Islet of Langerhans (tissue), 1 donor: ENCODE data around the gene TJP2.

ENCODE experiments used
- FAIRE-seq: peaks from one replicate; lab custom pipeline; 2011; peaks lifted over from hg19 to GRCh38; lab: Jason Lieb, UNC

TJP2 gene

DNA sequence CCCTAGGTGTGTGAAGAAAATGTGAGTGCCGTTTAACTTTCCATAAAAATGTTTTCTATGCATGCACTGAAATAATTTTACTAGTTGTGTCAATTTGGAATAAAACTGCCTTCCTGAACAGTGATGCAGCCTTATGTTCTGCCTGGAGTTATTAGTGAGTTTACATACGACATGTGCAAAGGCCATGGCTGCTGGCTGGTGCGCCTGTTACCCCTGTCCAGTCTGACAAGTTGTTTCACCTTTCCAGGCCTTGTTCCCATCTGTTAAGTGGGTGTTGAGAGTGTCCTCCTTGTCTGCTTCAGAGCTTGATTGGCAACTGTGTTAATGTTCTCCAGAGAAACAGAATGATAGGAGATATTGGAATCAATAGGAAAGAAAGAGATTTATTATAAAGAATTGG, 60.6 kb downstream of the TJP2 start:
- no peak for FAIRE-seq

- no peak for FAIRE-seq
Measured at GRCh38 chr9:69236188-69236587, 62.1 kb downstream of the TJP2 start.

- FAIRE-seq, result no peak
Measured at GRCh38 chr9:69237702-69238295, 63.7 kb downstream of the TJP2 start.

DNA sequence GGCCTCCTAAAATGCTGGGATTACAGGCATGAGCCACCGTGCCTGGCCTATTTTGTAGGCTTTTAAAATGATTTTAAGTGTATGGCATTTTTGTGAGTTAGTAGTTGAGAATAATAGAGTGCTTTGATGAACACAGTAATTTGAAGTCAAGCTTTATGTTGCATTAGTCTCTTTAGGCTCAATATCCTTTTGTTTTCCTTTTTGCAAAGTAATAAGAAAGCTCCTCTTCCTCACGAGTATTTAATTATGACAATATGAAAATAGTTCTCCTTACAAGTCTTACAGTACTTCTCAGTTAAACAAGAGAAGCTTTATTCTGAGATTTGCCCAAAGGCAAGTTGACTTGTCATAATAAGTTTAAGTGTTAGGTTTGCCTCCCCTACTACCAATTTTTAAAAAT, 69.0 kb downstream of the TJP2 start:
- no peak for FAIRE-seq

DNA sequence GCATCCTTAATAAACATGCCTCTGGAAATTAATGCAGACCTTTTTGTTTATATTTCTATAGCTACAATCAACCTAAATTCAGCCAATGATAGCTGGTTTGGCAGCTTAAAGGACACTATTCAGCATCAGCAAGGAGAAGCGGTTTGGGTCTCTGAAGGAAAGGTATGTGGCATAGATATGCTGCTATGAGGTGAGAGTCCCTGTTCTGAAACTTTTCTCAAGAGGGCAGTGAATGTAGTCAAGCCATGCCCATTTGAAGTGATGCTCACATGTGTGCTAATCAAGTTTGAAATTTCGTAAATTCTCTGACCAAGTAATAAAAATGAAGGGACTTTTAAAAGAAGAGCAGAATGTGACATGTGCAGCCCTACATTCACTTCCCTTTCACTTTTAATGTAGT, 72.6 kb downstream of the TJP2 start:
- no peak for FAIRE-seq

GRCh38 chr9:69248005-69248404, 73.9 kb downstream of the TJP2 start:
- no peak for FAIRE-seq

- FAIRE-seq, result no peak
Measured at GRCh38 chr9:69249337-69249736, 75.3 kb downstream of the TJP2 start.

GRCh38 chr9:69250681-69251080, 76.6 kb downstream of the TJP2 start:
- no peak for FAIRE-seq

DNA sequence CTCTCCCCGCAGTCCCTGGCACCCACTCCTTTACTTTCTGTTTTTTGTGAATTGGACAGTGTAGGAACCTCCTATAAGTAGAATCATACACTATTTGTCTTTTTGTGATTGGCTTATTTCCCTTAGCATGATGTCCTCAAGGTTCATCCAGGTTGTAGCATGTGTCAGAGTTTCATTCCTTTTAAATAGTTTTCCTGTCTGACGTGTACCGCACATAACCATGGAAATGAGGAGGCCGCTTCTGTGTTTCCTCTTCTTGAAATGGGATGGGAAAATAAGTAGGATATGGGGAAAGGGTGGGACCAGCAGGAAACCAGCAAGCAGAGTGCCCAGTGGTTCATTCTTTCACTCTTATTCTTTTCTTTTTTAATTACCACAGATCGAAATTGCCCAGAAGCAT, 78.4 kb downstream of the TJP2 start:
- no peak for FAIRE-seq

DNA sequence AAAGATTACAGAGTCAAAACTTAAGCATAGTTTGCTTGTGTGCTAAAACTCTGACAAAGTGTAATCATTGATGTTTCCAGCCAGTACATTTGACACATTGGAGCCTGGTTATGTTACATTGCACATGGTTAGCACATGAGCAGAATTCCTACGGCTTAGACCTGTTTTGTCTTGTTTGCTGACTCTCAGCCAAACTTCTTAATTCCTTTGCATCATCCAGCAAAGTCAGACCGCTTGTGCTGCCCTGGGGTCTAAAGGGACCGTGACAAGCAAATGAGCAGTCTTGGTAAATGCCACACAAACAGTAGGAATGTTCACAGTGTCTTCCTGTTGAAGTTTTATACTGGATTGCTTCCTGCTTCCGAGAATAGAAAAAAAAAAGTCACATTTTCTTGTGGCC, 79.0 kb downstream of the TJP2 start:
- no peak for FAIRE-seq

DNA sequence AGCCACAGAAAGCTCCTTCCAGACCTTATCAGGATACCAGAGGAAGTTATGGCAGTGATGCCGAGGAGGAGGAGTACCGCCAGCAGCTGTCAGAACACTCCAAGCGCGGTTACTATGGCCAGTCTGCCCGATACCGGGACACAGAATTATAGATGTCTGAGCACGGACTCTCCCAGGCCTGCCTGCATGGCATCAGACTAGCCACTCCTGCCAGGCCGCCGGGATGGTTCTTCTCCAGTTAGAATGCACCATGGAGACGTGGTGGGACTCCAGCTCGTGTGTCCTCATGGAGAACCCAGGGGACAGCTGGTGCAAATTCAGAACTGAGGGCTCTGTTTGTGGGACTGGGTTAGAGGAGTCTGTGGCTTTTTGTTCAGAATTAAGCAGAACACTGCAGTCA, 80.1 kb downstream of the TJP2 start:
- FAIRE-seq, result no peak

DNA sequence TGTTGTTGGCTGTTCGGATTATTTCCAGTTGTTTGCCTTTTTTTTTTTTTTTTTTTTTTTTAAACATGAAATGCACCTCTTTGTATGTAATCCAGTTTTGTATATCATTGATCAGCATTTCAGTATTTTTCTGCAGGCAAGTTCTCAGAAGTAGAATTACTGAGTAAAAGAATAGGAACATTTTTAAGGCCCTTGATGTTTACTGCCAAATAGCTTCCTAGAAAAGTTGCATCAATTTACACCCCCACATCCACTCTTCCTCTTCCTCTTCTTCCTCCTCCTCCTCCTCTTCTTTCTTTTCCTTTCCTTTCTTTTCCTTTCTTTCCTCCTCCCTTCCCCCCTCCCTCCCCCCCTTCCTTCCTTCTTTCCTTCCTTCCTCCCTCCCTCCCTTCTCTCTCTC, 81.5 kb downstream of the TJP2 start:
- no peak for FAIRE-seq

- FAIRE-seq, result no peak
Measured at GRCh38 chr9:69258551-69258950, 84.5 kb downstream of the TJP2 start.

DNA sequence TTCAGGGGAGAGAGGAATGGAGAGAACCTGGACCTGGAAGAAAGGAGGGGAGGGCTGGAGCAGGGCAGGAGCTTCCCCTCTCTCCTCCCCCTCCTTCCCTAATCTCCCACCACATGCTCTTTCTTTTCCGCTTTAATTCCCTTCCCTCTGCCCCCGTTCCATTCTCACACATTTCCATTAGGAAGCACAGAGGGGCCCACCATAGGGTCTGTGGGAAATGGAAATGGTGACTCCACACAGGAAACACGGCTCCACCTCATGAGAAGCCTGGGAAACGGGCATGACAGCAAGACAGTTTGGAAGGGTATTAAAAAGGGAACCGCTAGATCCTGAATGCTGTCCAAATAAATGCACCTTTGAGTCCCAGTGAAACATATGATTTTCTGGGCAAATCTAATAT, 86.1 kb downstream of the TJP2 start:
- no peak for FAIRE-seq

- no peak for FAIRE-seq
Measured at GRCh38 chr9:69261636-69262035, 87.6 kb downstream of the TJP2 start.

- no peak for FAIRE-seq
Measured at GRCh38 chr9:69264526-69264925, 90.4 kb downstream of the TJP2 start.

DNA sequence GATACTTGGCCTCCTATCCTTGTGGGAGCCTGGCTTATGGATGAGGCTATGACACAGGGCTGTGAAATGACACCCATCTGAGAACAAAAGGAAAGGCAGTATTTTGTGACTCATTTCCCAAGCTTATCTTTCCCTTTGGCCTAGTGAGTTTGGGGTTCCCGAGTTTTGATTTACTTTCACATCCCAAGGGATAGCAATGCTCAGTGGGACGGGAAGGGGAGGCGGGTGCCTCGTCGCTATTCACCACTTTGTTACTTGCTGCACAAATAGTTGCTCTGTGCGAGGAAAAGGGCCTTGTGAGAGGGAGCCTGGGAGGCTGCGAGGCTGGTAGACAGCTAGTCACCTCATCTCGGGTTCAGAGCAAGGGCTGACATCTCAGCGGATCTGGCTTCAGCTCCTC, 91.8 kb downstream of the TJP2 start:
- FAIRE-seq, result no peak

GRCh38 chr9:69272212-69272611, 98.1 kb downstream of the TJP2 start:
- FAIRE-seq, result no peak

DNA sequence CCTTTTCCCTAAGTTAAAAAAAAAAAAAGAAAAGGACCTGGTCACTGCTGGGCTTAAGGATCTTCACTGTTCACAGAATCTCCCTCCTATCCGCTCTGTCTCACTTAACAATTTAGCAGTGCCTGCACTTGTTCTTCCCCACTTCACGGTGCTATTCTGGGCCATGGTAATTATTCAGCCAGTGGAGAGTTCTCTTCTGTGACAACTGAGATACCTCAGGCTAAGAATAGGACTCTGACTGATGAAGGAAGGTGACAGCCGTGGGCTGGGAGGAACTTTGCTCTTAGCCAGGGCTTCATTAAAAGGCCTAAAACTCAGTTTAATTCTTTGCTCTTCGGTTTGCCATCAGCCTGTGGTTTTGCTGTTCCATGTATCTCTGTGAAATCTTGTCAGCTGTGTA, 99.1 kb downstream of the TJP2 start:
- no peak for FAIRE-seq

DNA sequence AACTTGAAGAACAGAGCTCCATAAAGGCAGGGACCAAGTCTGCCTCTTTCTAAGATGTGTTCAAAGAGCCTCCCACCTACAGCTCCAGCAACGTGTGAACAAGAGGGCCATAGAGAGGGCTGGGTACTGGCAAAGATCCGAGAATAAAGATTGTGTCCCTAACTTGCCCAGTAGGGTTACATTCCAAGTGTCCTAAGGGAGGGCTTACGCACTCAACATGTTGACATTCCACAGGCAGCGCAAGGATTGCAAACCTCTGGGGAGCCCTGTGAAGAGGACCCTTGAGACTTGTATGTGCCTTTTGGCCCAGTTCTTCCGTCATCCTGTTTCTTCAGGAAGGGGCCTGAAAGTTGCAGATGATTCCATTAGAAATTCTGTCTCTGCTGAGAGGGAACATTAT, 102.7 kb downstream of the TJP2 start:
- no peak for FAIRE-seq

GRCh38 chr9:69279084-69279731, 105.1 kb downstream of the TJP2 start:
- FAIRE-seq, result no peak

- FAIRE-seq, result no peak
Measured at GRCh38 chr9:69279733-69280132, 105.7 kb downstream of the TJP2 start.

DNA sequence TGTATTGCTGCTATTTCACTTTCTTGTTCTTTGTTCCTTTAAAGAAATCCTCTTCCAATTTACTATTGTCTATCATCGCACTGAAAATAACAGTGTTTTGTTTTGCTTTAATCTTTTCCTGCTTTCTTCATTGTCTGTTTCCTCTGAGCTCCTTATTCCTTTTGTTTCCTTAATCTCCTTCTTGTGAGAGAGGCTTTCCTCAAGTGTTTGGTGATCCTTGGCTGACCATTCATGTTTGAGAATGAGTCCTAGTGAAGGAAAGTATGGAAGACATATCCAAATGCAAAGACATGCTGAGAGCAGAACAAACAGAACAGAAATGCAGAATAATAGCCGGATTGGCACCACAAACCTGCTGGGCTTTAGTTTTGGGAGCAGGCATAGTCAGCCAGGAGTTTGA, 108.9 kb downstream of the TJP2 start:
- FAIRE-seq, result no peak

GRCh38 chr9:69292078-69292477, 118.0 kb downstream of the TJP2 start:
- no peak for FAIRE-seq

DNA sequence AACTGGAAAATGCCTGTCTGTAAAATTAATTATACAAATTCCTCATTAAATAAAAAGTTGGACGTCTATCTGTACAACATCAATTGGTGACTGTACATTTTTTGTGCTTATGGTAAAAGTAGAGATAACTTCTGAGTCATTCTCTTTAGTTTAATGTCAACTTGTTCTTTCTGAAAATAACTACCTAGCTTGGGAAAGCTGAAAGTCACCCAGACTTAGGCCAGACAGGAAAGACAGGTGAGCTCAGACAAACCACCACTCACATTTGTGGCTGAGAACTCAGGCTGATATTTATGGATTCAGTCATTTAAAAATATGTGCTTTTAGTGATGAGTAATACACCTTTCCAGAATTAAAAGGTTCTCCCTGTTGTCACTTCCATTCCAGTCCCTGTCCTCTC, 119.1 kb downstream of the TJP2 start:
- FAIRE-seq, result no peak
